Thyroid gland (tissue), 4 donors: ENCODE data around the gene FRMPD1.

ENCODE experiments used
- CTCF ChIP-seq, 6 experiments: fragments of 200-600 bp in 3 of 6; fragments of 450-650 bp in 3 of 6; sonication (generic) in 3 of 6; IDR thresholded peaks; one replicate each; pipeline ENCODE4 v1.5.1; 2016 to 2019; ENCODE audit warnings: antibody characterized with exemption in 6 of 6, mild to moderate bottlenecking in 2 of 6, inconsistent platforms in 1 of 6, moderate library complexity in 1 of 6
- POLR2A ChIP-seq, 2 donors: fragments of 450-650 bp; IDR thresholded peaks; one replicate each; pipeline ENCODE4 v1.6.1; 2017; ENCODE audit warnings: antibody characterized with exemption in 2 of 2, mild to moderate bottlenecking in 2 of 2, moderate library complexity in 1 of 2

- TF ChIP-seq CTCF (IDR thresholded peaks at IDR 0.05) (no peak), POLR2A (IDR thresholded peaks at IDR 0.05) (no peak)
These were observed 88.5 kb downstream of the FRMPD1 start for GRCh38 chr9:37739222-37739621.
